GM23338 (cell line): Measurements from ENCODE around the gene ZCCHC10. TPM values are rescaled to one million over a fixed set of nuclear protein-coding genes. Genes with fewer than 3 reads are reported as not detected.

Experiments
- ATAC-seq: fragments of 200-7000 bp; cut with Tn5 transposase; 3 replicates; pipeline ENCODE4 v1.9.1; 2020
- DNase-seq: peaks from one replicate; pipeline ENCODE4 v3.0.0-alpha.2; 2015; ENCODE audit warnings: low spot score
- H2AFZ ChIP-seq: fragments of 200-600 bp; sonication (generic); 2 replicates; pipeline ENCODE4 v1.8.0; 2016; ENCODE audit warnings: antibody characterized with exemption, mild to moderate bottlenecking, moderate library complexity
- H3F3A ChIP-seq: fragments of 200-600 bp; sonication (generic); replicated peaks from 2 replicates; pipeline ENCODE4 v1.8.0; 2017; ENCODE audit warnings: antibody characterized with exemption, mixed run types, low read depth
- H3K27ac ChIP-seq: fragments of 200-600 bp; sonication (generic); 2 replicates; pipeline ENCODE4 v1.6.1; 2016; ENCODE audit warnings: low read depth
- H3K27me3 ChIP-seq: fragments of 200-600 bp; sonication (generic); 2 replicates; pipeline ENCODE4 v1.8.0; 2016; ENCODE audit warnings: mild to moderate bottlenecking, mixed run types, moderate library complexity; ENCODE audit not compliant: insufficient read depth
- H3K36me3 ChIP-seq: fragments of 200-600 bp; sonication (generic); 2 replicates; pipeline ENCODE4 v1.8.0; 2016; ENCODE audit warnings: mild to moderate bottlenecking; ENCODE audit not compliant: insufficient read depth
- H3K4me1 ChIP-seq: fragments of 200-600 bp; sonication (generic); 2 replicates; pipeline ENCODE4 v1.8.0; 2016; ENCODE audit warnings: mild to moderate bottlenecking, moderate library complexity; ENCODE audit not compliant: insufficient read depth
- H3K4me2 ChIP-seq: fragments of 200-600 bp; sonication (generic); 2 replicates; pipeline ENCODE4 v1.7.1; 2017; ENCODE audit warnings: mixed run types
- H3K4me3 ChIP-seq: fragments of 200-600 bp; sonication (generic); 2 replicates; pipeline ENCODE4 v1.6.1; 2016; ENCODE audit warnings: mixed run types
- H3K79me2 ChIP-seq: fragments of 200-600 bp; sonication (generic); replicated peaks from 2 replicates; pipeline ENCODE4 v1.8.0; 2017; ENCODE audit warnings: mild to moderate bottlenecking; ENCODE audit not compliant: insufficient read depth
- H3K9me2 ChIP-seq: fragments of 200-600 bp; sonication (generic); 2 replicates; pipeline ENCODE4 v1.8.0; 2017; ENCODE audit not compliant: insufficient read depth
- H4K20me1 ChIP-seq: fragments of 200-600 bp; sonication (generic); replicated peaks from 2 replicates; pipeline ENCODE4 v1.8.0; 2017; ENCODE audit warnings: mild to moderate bottlenecking; ENCODE audit not compliant: insufficient read depth
- H3K27ac Mint-ChIP-seq: 2 replicates; pipeline ENCODE4 v1.8.0; 2020; ENCODE audit warnings: inconsistent platforms, mild to moderate bottlenecking, moderate library complexity, mixed read lengths
- H3K27me3 Mint-ChIP-seq: 3 replicates; pipeline ENCODE4 v1.8.0; 2022; ENCODE audit warnings: low read depth, mild to moderate bottlenecking, moderate library complexity, mixed read lengths, inconsistent platforms; ENCODE audit not compliant: insufficient read depth, poor library complexity
- H3K36me3 Mint-ChIP-seq: 3 replicates; pipeline ENCODE4 v1.8.0; 2021; ENCODE audit warnings: low read depth, mild to moderate bottlenecking, inconsistent platforms, moderate library complexity, mixed read lengths
- H3K4me1 Mint-ChIP-seq: 3 replicates; pipeline ENCODE4 v1.8.0; 2020; ENCODE audit warnings: mild to moderate bottlenecking, inconsistent platforms, mixed read lengths
- H3K4me3 Mint-ChIP-seq: 3 replicates; pipeline ENCODE4 v1.8.0; 2021; ENCODE audit warnings: moderate library complexity, mild to moderate bottlenecking, inconsistent platforms, mixed read lengths
- H3K9me3 Mint-ChIP-seq: 3 replicates; pipeline ENCODE4 v1.8.0; 2020; ENCODE audit warnings: moderate library complexity, mild to moderate bottlenecking, inconsistent platforms, mixed read lengths
- CREB1 ChIP-seq: fragments of 250-450 bp; sonication (Bioruptor Pico); IDR thresholded peaks from 2 replicates; pipeline ENCODE4 v1.5.0; 2020; ENCODE audit warnings: low read depth, mild to moderate bottlenecking, moderate library complexity
- EZH2 ChIP-seq: fragments of 200-600 bp; sonication (generic); IDR thresholded peaks from one replicate; pipeline ENCODE4 v1.8.0; 2017; ENCODE audit warnings: antibody characterized with exemption, mild to moderate bottlenecking, low read depth; ENCODE audit not compliant: unreplicated experiment
- EZH2phosphoT487 ChIP-seq: fragments of 200-600 bp; sonication (generic); IDR thresholded peaks from one replicate; pipeline ENCODE4 v1.8.1; 2018; ENCODE audit warnings: antibody characterized with exemption; ENCODE audit not compliant: unreplicated experiment
- JUNB ChIP-seq: IDR thresholded peaks from one replicate; pipeline ENCODE4 v1.6.1; 2016; ENCODE audit warnings: antibody characterized with exemption; ENCODE audit not compliant: unreplicated experiment
- POLR2AphosphoS5 ChIP-seq: IDR thresholded peaks from 2 replicates; pipeline ENCODE4 v1.6.1; 2016; ENCODE audit warnings: antibody characterized with exemption, low read depth
- REST ChIP-seq: IDR thresholded peaks from one replicate; pipeline ENCODE4 v1.6.1; 2018; ENCODE audit warnings: antibody characterized with exemption; ENCODE audit not compliant: unreplicated experiment
- ZNF114 ChIP-seq: fragments of 250-450 bp; sonication (Bioruptor Pico); IDR thresholded peaks from 2 replicates; pipeline ENCODE4 v1.5.0; 2020; ENCODE audit warnings: mild to moderate bottlenecking, moderate library complexity
- ZNF331 ChIP-seq: fragments of 250-450 bp; sonication (Bioruptor Pico); IDR thresholded peaks from 2 replicates; pipeline ENCODE4 v1.5.0; 2020; ENCODE audit warnings: low read depth, mild to moderate bottlenecking, moderate library complexity
- ZNF462 ChIP-seq: fragments of 250-450 bp; sonication (Bioruptor Pico); IDR thresholded peaks from 2 replicates; pipeline ENCODE4 v1.5.0; 2020; ENCODE audit warnings: mild to moderate bottlenecking, moderate library complexity
- polyA plus RNA-seq: library from polyadenylated mRNA; unstranded; fragments of >200 nt; fragmentation: Nextera tagmentation; extraction: Ambion mirVana; gene quantifications from 2 replicates; pipeline ENCODE4 v1.2.1, GENCODE V29; 2016
- total RNA-seq: library from RNA; depleted of rRNA; stranded (reverse); fragments of >200 nt; shearing (Covaris generic); gene quantifications from 2 replicates; pipeline ENCODE4 v1.2.3, GENCODE V29; 2014

Gene ZCCHC10
- total and polyA plus RNA-seq, 2 experiments from 2014 or later: 25.3 to 90.1 TPM

- no peaks in the 10 kb centered on the region for H3K9me2 ChIP-seq
- H3K4me1 Mint-ChIP-seq: peaks cover 12% of the 10 kb centered on the region
- peaks cover 63% of the 10 kb centered on the region for H4K20me1 ChIP-seq
- peaks cover 83% of the 10 kb centered on the region for H3K36me3 Mint-ChIP-seq
- no peak for TF ChIP-seq POLR2AphosphoS5
- H3K79me2 ChIP-seq: peaks cover 100% of the 10 kb centered on the region
- H3K4me3 ChIP-seq: no peak overlapping the region
- no peak for ATAC-seq
- H3K4me3 Mint-ChIP-seq: no peak overlapping the region
- H3K4me1 ChIP-seq: peaks cover 11% of the 10 kb centered on the region
- no peak overlapping the region for H3K4me2 ChIP-seq
- H3K36me3 ChIP-seq: peaks cover 57% of the 10 kb centered on the region
- H3K27ac ChIP-seq: 0 out of 2 replicates have a peak overlapping the region, but pooled peaks have one; percentile 11
- H3K27me3 Mint-ChIP-seq: no peaks in the 10 kb centered on the region
- H3K9me3 Mint-ChIP-seq: no peaks in the 10 kb centered on the region
- no peak overlapping the region for H2AFZ ChIP-seq
- 0 out of 2 replicates have a peak, but pooled peaks cover 3% of the 10 kb centered on the region for H3F3A ChIP-seq
- no peaks in the 10 kb centered on the region for H3K27me3 ChIP-seq
- no peak overlapping the region for H3K27ac Mint-ChIP-seq
- no peak for DNase-seq
Measured at GRCh38 chr5:133075572-133076536, 49.5 kb upstream of the ZCCHC10 start.

GRCh38 chr5:133072021-133072420 lies 45.7 kb upstream of the ZCCHC10 start:
- peaks cover 100% of the 10 kb centered on the region for H3K79me2 ChIP-seq
- Mint-ChIP-seq H3K4me1 (peaks cover 19% of the 10 kb centered on the region), H3K9me3 (no peaks in the 10 kb centered on the region; the same call in 2 of the 3 replicates), H3K27ac (peak overlapping the region; percentile 85), H3K27me3 (peaks cover 7% of the 10 kb centered on the region), H3K36me3 (peaks cover 90% of the 10 kb centered on the region), H3K4me3 (no peak overlapping the region)
- peaks cover 61% of the 10 kb centered on the region for H4K20me1 ChIP-seq
- peak; percentile 21 for DNase-seq
- ATAC-seq: peak; percentile 71
- H3K27ac ChIP-seq: peak overlapping the region; percentile 78; the same call in 1 of the 2 replicates
- no peaks in the 10 kb centered on the region for H3K9me2 ChIP-seq
- H3F3A ChIP-seq: 0 out of 2 replicates have a peak, but pooled peaks cover 3% of the 10 kb centered on the region
- H3K4me3 ChIP-seq: no peak overlapping the region
- peaks cover 73% of the 10 kb centered on the region for H3K36me3 ChIP-seq
- H3K4me1 ChIP-seq: peaks cover 22% of the 10 kb centered on the region
- peak overlapping the region; percentile 44; the same call in 1 of the 2 replicates for H3K4me2 ChIP-seq
- H3K27me3 ChIP-seq: no peaks in the 10 kb centered on the region
- H2AFZ ChIP-seq: no peak overlapping the region
- no peak for TF ChIP-seq EZH2phosphoT487
- no peak for TF ChIP-seq CREB1 (CRISPR knock-in tag)
- TF ChIP-seq REST: no peak
- no peak for TF ChIP-seq JUNB
- TF ChIP-seq EZH2: no peak
- no peak for TF ChIP-seq ZNF114
- TF ChIP-seq ZNF331 (CRISPR knock-in tag): no peak
- no peak for TF ChIP-seq ZNF462 (CRISPR knock-in tag)
